HG02678 (cell line): ENCODE measurements around the gene ABHD17C.

Experiments used
- ATAC-seq: cut with Tn5 transposase; IDR thresholded peaks from one replicate; pipeline ENCODE4 v1.9.1; 2021; ENCODE audit warnings: mild to moderate bottlenecking, moderate library complexity; ENCODE audit not compliant: unreplicated experiment

Gene ABHD17C

DNA sequence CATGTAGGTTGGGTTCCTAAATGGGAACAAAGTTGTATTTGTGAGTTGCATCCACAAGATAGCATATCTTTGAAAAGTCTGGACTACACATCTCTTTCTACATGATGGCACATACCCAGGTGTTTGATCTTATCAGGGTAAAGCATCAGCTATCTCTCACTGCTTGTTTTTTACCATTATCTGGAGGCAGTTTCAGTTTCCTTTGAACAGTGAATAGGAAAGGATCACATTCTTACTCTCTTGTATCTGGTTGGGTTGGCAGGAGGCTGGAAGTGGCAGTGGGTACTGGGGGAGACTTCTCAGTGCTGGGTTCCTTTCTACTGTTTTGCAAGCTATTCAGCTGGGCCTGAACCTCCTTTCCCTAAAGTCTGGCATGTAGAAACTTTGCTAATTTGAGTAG is 88.2 kb downstream of the ABHD17C start:
- ATAC-seq = no peak

DNA sequence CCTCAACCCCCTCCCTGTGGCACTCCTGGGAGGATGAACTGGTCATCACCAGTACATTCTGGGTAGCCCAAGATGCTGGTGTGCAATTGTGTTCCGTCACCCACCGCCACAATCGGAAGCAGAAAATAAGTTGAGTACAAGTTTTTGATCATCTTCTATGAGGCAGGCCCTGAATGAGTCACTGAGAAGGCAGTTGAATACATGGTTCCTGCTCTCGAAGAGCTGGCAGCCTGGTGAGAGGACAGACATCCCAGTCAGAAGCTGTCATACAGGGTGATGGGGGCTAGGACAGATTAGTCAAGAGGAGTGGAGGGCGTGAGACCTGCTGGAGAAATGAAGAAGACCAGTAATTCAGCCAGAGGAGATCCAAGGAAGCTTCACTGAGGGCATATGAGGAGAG is 90.2 kb downstream of the ABHD17C start:
- ATAC-seq = no peak

DNA sequence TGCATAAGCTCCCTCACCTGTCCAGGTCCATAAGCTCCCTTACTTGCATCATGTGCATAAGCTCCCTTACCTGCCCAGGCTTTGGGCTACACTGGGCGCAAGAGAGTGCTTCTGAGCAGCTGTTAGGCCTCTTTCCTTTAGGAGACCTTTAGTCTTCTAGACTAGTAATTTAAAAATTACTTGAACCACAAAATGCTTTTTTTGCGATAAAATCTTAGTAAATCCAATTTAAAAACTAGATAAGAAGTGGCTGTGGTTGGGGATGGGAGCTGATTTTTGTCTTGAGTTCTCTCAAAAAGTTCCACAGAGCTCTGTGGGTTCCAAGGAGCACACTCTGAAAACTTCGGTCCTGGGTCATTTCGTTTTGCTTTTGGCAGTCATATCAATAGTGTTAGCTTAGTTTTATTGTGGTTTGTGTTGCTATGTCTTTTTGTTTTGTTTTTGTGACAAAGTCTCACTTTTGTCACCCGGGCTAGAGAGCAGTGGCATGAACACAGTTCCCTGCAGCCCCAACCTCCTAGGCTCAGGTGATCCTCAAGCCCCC is 90.8 kb downstream of the ABHD17C start:
- no peak for ATAC-seq

GRCh38 chr15:80787316-80787715 is 92.2 kb downstream of the ABHD17C start:
- no peak for ATAC-seq

DNA sequence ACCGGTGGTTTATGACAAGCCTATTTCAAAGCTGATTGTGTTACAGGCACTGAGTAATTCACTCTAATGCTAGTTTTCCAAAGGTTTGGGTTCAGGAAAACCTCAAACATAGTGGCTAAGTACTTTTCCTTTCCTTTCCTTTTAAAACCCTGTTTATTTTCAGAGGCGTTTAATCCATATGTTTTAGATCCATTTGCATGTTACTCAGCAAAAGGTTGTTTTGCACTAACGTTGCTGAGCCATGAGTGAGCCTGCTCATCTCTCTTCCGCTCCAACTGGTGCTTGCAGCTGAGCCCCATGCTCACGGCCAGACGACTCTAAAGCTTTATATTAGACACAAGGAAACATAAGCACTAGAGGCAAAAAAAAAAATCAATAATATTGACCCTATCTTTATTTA is 93.4 kb downstream of the ABHD17C start:
- no peak for ATAC-seq

- no peak for ATAC-seq
These were observed 94.2 kb downstream of the ABHD17C start for GRCh38 chr15:80789296-80789695.

- no peak for ATAC-seq
These were observed 94.7 kb downstream of the ABHD17C start for GRCh38 chr15:80789796-80790195.

GRCh38 chr15:80790236-80790635 is 95.1 kb downstream of the ABHD17C start:
- ATAC-seq = no peak

- no peak for ATAC-seq
These were observed 95.9 kb downstream of the ABHD17C start for GRCh38 chr15:80791004-80791403.

DNA sequence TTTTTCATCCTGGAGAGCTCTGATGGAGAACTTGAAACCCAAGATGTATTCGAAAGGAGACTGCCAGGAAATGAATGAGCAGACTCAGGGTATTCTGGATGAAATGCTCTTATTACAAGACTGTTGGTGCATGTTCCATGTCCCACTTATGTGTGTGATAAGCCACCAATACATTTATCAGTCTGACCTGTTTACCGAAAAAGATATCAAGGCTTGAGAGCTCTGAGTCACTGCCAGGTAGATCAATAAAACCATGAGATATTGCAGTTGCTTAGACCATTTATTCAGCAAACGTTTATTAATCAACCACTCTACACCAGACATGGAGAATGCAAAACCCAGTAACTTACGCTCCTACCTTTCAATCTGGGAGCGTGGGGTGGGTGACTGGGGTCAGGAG is 101.3 kb downstream of the ABHD17C start:
- ATAC-seq = no peak

- no peak for ATAC-seq
These were observed 103.8 kb downstream of the ABHD17C start for GRCh38 chr15:80798911-80799310.

GRCh38 chr15:80800067-80800466 is 105.0 kb downstream of the ABHD17C start:
- ATAC-seq = no peak

DNA sequence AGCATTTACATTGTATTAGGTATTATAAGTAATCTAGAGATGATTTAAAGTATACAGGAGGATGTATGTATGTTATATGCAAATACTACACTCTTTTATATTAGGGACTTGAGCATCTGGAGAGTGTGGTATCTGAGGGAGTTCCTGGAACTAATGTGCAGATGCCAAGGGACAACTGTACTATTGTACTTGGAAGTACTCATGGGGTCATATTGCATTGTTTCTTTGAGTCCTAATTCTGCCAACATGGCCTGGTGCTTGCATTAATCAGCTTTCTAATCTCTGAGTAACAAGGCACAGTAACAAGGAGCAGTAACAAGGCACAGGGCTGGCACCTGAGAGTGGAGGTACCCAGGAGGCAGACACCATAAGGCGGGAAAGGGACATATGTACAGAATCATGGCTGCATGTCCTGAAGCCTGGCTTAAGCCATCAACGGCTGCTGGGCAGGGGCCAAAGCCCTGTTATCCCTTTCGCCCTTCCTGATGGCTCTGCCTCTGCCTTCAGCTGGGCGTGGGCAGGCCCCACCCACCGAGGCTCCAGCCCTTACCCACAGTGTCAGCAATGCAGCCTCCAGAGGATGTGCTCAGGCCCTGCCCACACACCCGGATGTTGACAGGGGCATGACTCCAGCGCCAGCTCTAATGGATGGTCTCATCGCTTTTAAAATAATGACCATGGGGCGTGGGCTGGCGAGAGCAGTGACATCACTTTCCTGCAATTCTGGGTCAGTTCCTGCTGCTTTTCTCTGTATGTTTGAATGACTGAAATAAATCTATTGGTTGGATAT is 107.0 kb downstream of the ABHD17C start:
- no peak for ATAC-seq

DNA sequence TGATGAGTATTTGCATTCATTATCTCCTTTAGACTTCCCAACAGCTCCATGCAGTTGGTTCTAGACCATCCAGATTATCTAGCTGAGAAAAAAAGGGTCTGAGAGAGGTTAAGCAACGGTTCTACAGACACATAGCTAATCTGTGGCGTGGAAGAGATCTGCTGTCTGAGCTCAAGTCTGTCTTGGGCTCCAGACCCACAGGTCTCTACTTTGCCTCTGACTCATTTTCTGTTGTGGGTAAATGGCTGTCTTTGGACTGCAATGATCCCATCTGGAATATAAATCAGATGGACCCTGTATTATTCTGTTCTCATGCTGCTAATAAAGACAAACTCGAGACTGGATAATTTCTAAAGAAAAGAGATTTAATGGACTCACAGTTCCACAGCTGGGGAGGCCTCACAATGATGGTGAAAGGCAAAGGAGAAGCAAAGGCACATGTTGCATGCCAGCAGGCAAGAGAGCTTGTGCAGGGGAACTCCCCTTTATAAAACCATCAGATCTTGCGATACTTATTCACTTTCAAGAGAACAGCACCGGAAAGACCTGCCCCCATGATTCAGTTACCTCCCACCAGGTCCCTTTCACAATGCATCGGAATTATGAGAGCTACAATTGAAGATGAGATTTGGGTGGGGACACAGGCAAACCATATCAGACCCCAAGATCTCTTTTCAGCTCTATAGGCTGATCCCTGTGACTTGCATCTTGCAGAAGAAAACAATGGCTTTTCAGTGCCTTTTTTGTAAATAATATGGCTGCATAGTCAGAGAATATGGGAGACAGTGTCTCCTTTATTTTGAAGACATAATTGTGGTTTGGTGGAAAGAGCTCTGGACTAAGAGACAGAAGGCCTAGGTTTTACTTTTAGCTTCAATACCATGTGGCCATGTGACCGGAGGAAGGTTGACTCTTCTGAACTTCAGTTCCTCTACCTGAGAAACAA is 108.7 kb downstream of the ABHD17C start:
- ATAC-seq = no peak

GRCh38 chr15:80804970-80805495 is 109.9 kb downstream of the ABHD17C start:
- ATAC-seq = no peak
